Esophagus squamous epithelium (tissue), 5 donors: ENCODE data around the gene TNNT1. TPM values are rescaled to one million over a fixed set of nuclear protein-coding genes. Genes with fewer than 3 reads are reported as not detected.

ENCODE experiments used
- DNase-seq: peaks from one replicate; lab custom pipeline; 2025; lab: John Stamatoyannopoulos, UW
- H3K27ac ChIP-seq, 4 donors: fragments of 200-600 bp; sonication (generic); one replicate each; pipeline ENCODE4 v1.5.1; 2016 to 2019; ENCODE audit warnings: mild to moderate bottlenecking in 1 of 4
- H3K27me3 ChIP-seq, 4 donors: fragments of 200-600 bp; sonication (generic); 1 replicate in 3 of 4; 2 replicates in 1 of 4; pipeline versions ENCODE4 v1.5.1 to v1.6.0; 2017 to 2021; ENCODE audit warnings: antibody characterized with exemption in 1 of 4
- H3K36me3 ChIP-seq, 3 donors: fragments of 200-600 bp; sonication (generic); one replicate each; pipeline ENCODE4 v1.5.1; 2016 to 2019
- H3K4me1 ChIP-seq, 3 donors: fragments of 200-600 bp; sonication (generic); one replicate each; pipeline ENCODE4 v1.5.1; 2017 to 2019
- H3K4me3 ChIP-seq, 4 donors: fragments of 200-600 bp; sonication (generic); 1 replicate in 3 of 4; 2 replicates in 1 of 4; pipeline ENCODE4 v1.5.1; 2016 to 2019; ENCODE audit warnings: mild to moderate bottlenecking in 2 of 4, moderate library complexity in 1 of 4
- H3K9me3 ChIP-seq, 3 donors: fragments of 200-600 bp; sonication (generic); one replicate each; pipeline ENCODE4 v1.5.1; 2016 to 2019
- POLR2A ChIP-seq, 4 donors: fragments of 450-650 bp; IDR thresholded peaks; one replicate each; pipeline ENCODE4 v1.6.1; 2017; ENCODE audit warnings: antibody characterized with exemption in 4 of 4, mild to moderate bottlenecking in 4 of 4, moderate library complexity in 3 of 4
- WGBS, 2 donors: methylation state at CpG; one replicate each; pipeline ENCODE4 v1.1.5; 2018; 5-methylcytosine and 5-hydroxymethylcytosine counted together
- intact Hi-C: fragments of 100-400 bp; cut with DNase I; formaldehyde crosslinking; loops from one replicate; pipeline ENCODE4 v1.15.0; 2022
- total RNA-seq, 4 donors: library from RNA; depleted of rRNA; stranded (reverse); fragments of >200 nt; gene quantifications; one replicate each; pipeline ENCODE4 v1.1.0, GENCODE V29; 2016
- TF ChIP-seq, protein P1 (sequence below), 6 experiments: fragments of 450-650 bp in 4 of 6; fragments of 200-600 bp in 2 of 6; sonication (generic) in 2 of 6; IDR thresholded peaks; one replicate each; pipeline ENCODE4 v1.5.1; 2016 to 2019; ENCODE audit warnings: antibody characterized with exemption in 6 of 6, mild to moderate bottlenecking in 4 of 6, moderate library complexity in 4 of 6
- donor health status: DM: yes; HTN: yes; CAD: no.

The TNNT1 gene
- total RNA-seq, 4 donors from 2014 or later, result 3.3 to 23.1 (median 6.2) TPM

DNA sequence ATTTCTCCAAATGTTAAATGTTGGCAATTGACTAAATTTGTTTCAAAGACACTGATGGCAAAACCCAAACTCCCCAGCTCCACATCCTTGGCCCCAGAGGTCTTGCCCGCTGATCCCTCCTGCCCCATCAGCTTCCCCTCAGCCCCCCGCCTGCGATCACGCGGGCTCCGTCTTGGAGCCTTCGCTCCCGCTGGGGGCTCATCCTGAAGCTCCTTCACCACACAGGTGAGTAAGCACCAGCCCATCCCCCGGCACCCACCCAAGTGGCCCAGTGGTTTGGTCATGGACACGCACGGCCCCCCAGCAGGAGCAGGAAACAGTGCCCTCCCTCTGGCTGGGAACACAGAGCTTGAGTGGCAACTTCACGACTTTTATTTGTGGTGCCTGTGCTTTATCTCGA lies 58.4 kb downstream of the TNNT1 start:
- peaks cover 0 to 18% (median 0%) of the 10 kb centered on the region in 4 donors for H3K27me3 ChIP-seq
- H3K36me3 ChIP-seq, result peaks cover 19 to 62% (median 28%) of the 10 kb centered on the region in 3 donors
- TF ChIP-seq POLR2A (IDR thresholded peaks at IDR 0.05), result no peak
- TF ChIP-seq, protein P1, sequence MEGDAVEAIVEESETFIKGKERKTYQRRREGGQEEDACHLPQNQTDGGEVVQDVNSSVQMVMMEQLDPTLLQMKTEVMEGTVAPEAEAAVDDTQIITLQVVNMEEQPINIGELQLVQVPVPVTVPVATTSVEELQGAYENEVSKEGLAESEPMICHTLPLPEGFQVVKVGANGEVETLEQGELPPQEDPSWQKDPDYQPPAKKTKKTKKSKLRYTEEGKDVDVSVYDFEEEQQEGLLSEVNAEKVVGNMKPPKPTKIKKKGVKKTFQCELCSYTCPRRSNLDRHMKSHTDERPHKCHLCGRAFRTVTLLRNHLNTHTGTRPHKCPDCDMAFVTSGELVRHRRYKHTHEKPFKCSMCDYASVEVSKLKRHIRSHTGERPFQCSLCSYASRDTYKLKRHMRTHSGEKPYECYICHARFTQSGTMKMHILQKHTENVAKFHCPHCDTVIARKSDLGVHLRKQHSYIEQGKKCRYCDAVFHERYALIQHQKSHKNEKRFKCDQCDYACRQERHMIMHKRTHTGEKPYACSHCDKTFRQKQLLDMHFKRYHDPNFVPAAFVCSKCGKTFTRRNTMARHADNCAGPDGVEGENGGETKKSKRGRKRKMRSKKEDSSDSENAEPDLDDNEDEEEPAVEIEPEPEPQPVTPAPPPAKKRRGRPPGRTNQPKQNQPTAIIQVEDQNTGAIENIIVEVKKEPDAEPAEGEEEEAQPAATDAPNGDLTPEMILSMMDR (IDR thresholded peaks at IDR 0.05), result no peak
- no peak for DNase-seq
- H3K4me3 ChIP-seq, result no peak overlapping the region
- intact Hi-C loops, result no loop called here
- H3K4me1 ChIP-seq, result peaks cover 18 to 32% (median 20%) of the 10 kb centered on the region in 3 donors
- no peak overlapping the region for H3K27ac ChIP-seq
- WGBS, 2 donors, result 91 to 95% methylated on average over 3 to 7 of the region's 13 CpGs
- H3K9me3 ChIP-seq, result no peaks in the 10 kb centered on the region

DNA sequence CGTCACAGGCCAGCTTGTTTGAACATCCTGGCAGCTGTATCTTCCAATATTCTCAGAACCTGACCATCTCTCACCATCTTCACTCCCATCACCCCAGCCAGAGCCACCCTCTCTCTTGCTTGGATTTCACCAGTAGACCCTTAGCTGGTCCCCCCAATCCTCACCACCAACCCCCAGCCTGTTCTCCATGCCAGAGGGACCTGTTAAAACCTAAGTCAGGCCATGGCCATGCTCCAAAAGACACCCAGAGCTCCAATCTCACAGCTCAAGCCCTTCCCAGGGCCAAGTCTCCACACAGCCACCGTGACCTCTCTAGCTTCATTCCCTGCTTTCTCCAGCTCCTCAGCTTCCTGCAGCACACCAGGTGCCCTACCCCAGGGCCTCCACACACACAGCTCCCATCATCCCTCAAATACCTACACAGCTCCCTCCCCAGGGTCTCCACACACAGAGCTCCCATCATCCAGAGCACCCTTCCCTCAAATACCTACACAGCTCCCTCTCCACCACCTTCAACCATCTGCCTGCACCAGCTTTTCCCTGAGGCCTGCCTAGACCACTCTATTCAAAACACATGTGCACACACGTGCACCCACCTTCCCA lies 59.6 kb downstream of the TNNT1 start:
- H3K36me3 ChIP-seq, result peaks cover 13 to 51% (median 19%) of the 10 kb centered on the region in 3 donors
- no peak for TF ChIP-seq POLR2A (IDR thresholded peaks at IDR 0.05)
- TF ChIP-seq, protein P1 (IDR thresholded peaks at IDR 0.05), result no peak
- peaks cover 0 to 29% (median 0%) of the 10 kb centered on the region in 4 donors for H3K27me3 ChIP-seq
- H3K4me3 ChIP-seq, result no peak overlapping the region
- no peak for DNase-seq
- no peak overlapping the region for H3K27ac ChIP-seq
- no peaks in the 10 kb centered on the region for H3K9me3 ChIP-seq
- 83 to 84% methylated on average over 2 to 3 of the region's 3 CpGs for WGBS, 2 donors
- intact Hi-C loops, result no loop called here
- peaks cover 18 to 32% (median 20%) of the 10 kb centered on the region in 3 donors for H3K4me1 ChIP-seq

DNA sequence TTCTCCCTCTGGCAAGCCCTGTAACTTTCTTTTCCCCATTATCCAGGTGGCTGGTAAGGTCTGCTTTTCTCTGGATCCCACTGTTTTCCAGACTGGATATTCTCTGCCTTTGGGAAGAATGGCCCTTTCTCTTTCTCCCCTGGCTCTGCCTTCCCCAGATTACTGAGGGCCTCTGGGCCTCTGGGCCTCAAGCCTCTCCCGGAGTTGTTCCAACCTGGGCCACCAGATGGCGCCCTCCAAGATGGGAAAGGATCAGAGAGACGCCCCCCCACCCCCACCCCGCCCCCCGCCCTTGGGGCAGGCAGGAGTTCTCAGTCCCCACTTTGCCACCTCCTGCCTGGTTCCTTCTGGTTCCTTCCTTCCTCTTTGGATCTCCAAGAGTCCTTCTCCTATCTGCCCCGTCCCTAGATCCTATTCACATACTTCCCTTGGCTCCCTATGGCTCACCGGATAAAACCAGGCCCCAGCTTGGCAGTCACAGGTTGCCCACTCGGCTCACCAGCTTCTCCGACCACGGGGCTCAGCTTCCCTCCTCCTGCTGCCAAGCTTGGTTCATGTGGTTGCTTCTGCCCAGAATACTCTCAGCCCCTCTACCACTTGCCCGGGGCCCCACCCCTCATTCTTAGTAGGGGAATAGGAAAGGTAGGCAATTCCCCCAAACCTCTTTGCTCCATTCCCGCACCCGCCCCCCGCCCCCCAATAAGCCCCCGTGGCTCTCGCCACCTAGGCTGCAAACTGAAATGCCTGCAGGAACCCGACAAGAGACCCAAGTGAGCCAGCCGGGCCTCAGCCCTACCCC lies 60.3 kb downstream of the TNNT1 start:
- intact Hi-C loops, result no loop called here
- peak overlapping the region in 3 of 4 donors; percentile 52 to 59 (median 55) for H3K27ac ChIP-seq
- no peak for TF ChIP-seq POLR2A (IDR thresholded peaks at IDR 0.05)
- TF ChIP-seq, protein P1 (IDR thresholded peaks at IDR 0.05), result peak; percentile 34 to 87 (median 54)
- 25 to 43% methylated on average over 7 to 14 of the region's 18 CpGs for WGBS, 2 donors
- no peak overlapping the region for H3K4me3 ChIP-seq
- H3K36me3 ChIP-seq, result peaks cover 10 to 48% (median 18%) of the 10 kb centered on the region in 3 donors
- H3K4me1 ChIP-seq, result peaks cover 18 to 32% (median 20%) of the 10 kb centered on the region in 3 donors
- peaks cover 0 to 36% (median under 1%) of the 10 kb centered on the region in 4 donors for H3K27me3 ChIP-seq
- H3K9me3 ChIP-seq, result no peaks in the 10 kb centered on the region
- no peak for DNase-seq

DNA sequence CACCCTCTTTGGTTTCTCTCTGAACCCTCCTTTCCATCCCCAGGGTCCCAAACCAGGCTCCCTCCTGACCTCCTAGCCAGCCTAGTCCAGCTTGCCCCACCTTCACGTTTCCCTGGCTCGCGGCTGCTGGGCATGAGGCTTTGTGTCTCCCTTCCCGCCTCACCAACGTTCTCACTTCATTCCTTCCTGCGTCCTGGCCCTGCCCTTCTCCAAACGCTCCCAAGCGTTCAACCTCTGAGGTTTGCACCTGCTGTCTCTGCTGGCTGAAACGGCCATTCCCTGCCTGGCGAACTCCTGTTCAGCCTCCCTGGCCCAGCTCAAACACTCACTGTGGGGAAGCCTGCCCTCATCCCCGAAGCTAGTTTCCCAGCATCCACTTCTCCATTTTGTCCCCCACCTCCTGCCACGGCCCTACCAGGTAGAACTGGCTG lies 61.0 kb downstream of the TNNT1 start:
- intact Hi-C loops, result no loop called here
- Histone ChIP-seq H3K9me3 (no peaks in the 10 kb centered on the region), H3K36me3 (peaks cover 10 to 47% (median 17%) of the 10 kb centered on the region in 3 donors), H3K27ac (peak overlapping the region in 3 of 4 donors; percentile 52 to 59 (median 55)), H3K27me3 (peaks cover 0 to 43% (median 4%) of the 10 kb centered on the region in 4 donors), H3K4me3 (peak overlapping the region in 2 of 4 donors; percentile 51 to 69), H3K4me1 (peaks cover 18 to 38% (median 20%) of the 10 kb centered on the region in 3 donors)
- WGBS, 2 donors, result 55 to 63% methylated on average over 12 of the region's 12 CpGs
- TF ChIP-seq, protein P1 (IDR thresholded peaks at IDR 0.05), result no peak
- TF ChIP-seq POLR2A (IDR thresholded peaks at IDR 0.05), result no peak
- no peak for DNase-seq
